Fibroblast of lung (primary cell): ENCODE data around the gene CCNT1.

Experiments used
- CTCF ChIP-seq, 2 donors: IDR thresholded peaks in 1 of 2; conservative IDR thresholded peaks in 1 of 2; 1 replicate in 1 of 2; 2 replicates in 1 of 2; pipeline ENCODE4 v1.5.1; 2011 to 2012; ENCODE audit warnings: low read length in 2 of 2, control low read depth in 1 of 2, inconsistent platforms in 1 of 2, low read depth in 1 of 2, mild to moderate bottlenecking in 1 of 2
- EZH2 ChIP-seq: IDR thresholded peaks from 2 replicates; pipeline ENCODE4 v1.5.1; 2012; ENCODE audit warnings: low read length, control low read depth, mild to moderate bottlenecking; ENCODE audit errors: missing control alignments

- no peak for TF ChIP-seq CTCF (conservative IDR thresholded peaks at IDR 0.05 in 1 of 2, IDR thresholded peaks at IDR 0.05 in 1 of 2; ENCODE audit: low read depth in 1 of 2, low read length in 2 of 2)
- no peak for TF ChIP-seq EZH2
Measured at GRCh38 chr12:48680861-48681260, 35.6 kb downstream of the CCNT1 start.
